K562 (cell line): ENCODE data around the gene TTC31. TPM values are rescaled to one million over a fixed set of nuclear protein-coding genes. Genes with fewer than 3 reads are reported as not detected.

Source experiments
- ATAC-seq: fragments of 200-7000 bp; cut with Tn5 transposase; 3 replicates; pipeline ENCODE4 v1.9.1; 2020; ENCODE audit warnings: moderate library complexity
- BruUV-seq: library from RNA; stranded (reverse); fragments of 400-500 nt; replicated peaks from 2 replicates; lab custom pipeline; 2021; lab: Mats Ljungman, UMichigan
- CTCF ChIA-PET: fragments of 300-600 bp; formaldehyde crosslinking; extraction: SDS; loops from one replicate; lab custom pipeline; 2021; ENCODE audit warnings: low intra/inter-chr PET ratio; lab: Yijun Ruan, JAX
- POLR2A ChIA-PET: fragments of 300-600, 350-650 bp; sonication (Branson Sonifier 250); formaldehyde crosslinking; extraction: SDS; loops from one replicate; lab custom pipeline; 2021; ENCODE audit warnings: antibody characterized with exemption, inconsistent platforms; lab: Yijun Ruan, JAX
- DNase-seq, 4 experiments: peaks; one replicate each; pipeline versions ENCODE4 v3.0.0 to v3.0.0-alpha.2; 2011 to 2018; ENCODE audit warnings: low spot score in 3 of 4, mixed read lengths in 3 of 4; ENCODE audit errors: extremely low read depth in 1 of 4
- FAIRE-seq: peaks from 2 replicates; lab custom pipeline; 2011; peaks lifted over from hg19 to GRCh38; lab: Jason Lieb, UNC
- H2AFZ ChIP-seq: 2 replicates; pipeline ENCODE4 v1.6.0; 2011; ENCODE audit warnings: low read depth, low read length, control low read depth, inconsistent platforms
- H3K27ac ChIP-seq: fragments of 200-600 bp; 3 replicates; pipeline ENCODE4 v1.8.0; 2011; ENCODE audit warnings: low read depth, mild to moderate bottlenecking, control low read depth, inconsistent platforms, low read length, moderate library complexity, mixed read lengths; ENCODE audit errors: extremely low read depth
- H3K27me3 ChIP-seq, 2 experiments: fragments of 300-600 bp in 1 of 2; 2 replicates in 1 of 2; 3 replicates in 1 of 2; pipeline versions ENCODE4 v1.6.0 to v1.8.0; 2011; ENCODE audit warnings: inconsistent platforms in 2 of 2, low read length in 2 of 2, mild to moderate bottlenecking in 1 of 2, mixed read lengths in 1 of 2, moderate library complexity in 1 of 2; ENCODE audit not compliant: control insufficient read depth in 2 of 2, insufficient read depth in 2 of 2
- H3K36me3 ChIP-seq: fragments of 300-600 bp; 3 replicates; pipeline ENCODE4 v1.8.0; 2011; ENCODE audit warnings: mild to moderate bottlenecking, low read length, inconsistent platforms; ENCODE audit not compliant: control insufficient read depth, insufficient read depth
- H3K4me1 ChIP-seq, 2 experiments: fragments of 200-600 bp in 1 of 2; replicated peaks in 1 of 2; 2 replicates in 1 of 2; 3 replicates in 1 of 2; pipeline versions ENCODE4 v1.5.1 to v1.8.0; 2011; ENCODE audit warnings: inconsistent platforms in 2 of 2, low read length in 2 of 2, mild to moderate bottlenecking in 1 of 2, mixed read lengths in 1 of 2, moderate library complexity in 1 of 2; ENCODE audit not compliant: control insufficient read depth in 2 of 2, insufficient read depth in 2 of 2
- H3K4me2 ChIP-seq: 2 replicates; pipeline ENCODE4 v1.6.1; 2011; ENCODE audit warnings: low read length, control low read depth, inconsistent platforms, mixed read lengths; ENCODE audit not compliant: insufficient read depth
- H3K4me3 ChIP-seq: fragments of 200-600 bp; sonication (generic), shearing (Covaris generic); 2 replicates; pipeline ENCODE4 v1.5.1; 2016; ENCODE audit warnings: control low read depth, inconsistent platforms
- H3K79me2 ChIP-seq: fragments of 200-600 bp; 3 replicates; pipeline ENCODE4 v1.8.0; 2011; ENCODE audit warnings: low read length, inconsistent platforms; ENCODE audit not compliant: control insufficient read depth, insufficient read depth
- H3K9ac ChIP-seq, 2 experiments: 2 replicates each; pipeline versions ENCODE4 v1.6.0 to v1.6.1; 2011; ENCODE audit warnings: low read depth in 2 of 2, low read length in 2 of 2, control low read depth in 1 of 2, inconsistent platforms in 1 of 2, mild to moderate bottlenecking in 1 of 2, mixed read lengths in 1 of 2; ENCODE audit not compliant: insufficient read depth in 1 of 2
- H3K9me1 ChIP-seq: one replicate; pipeline ENCODE4 v1.6.0; 2011; ENCODE audit warnings: inconsistent platforms, mild to moderate bottlenecking, low read length, moderate library complexity; ENCODE audit not compliant: control insufficient read depth, insufficient read depth
- H3K9me3 ChIP-seq: replicated peaks from 2 replicates; pipeline ENCODE4 v1.5.1; 2011; ENCODE audit warnings: low read depth, low read length, inconsistent platforms; ENCODE audit not compliant: control insufficient read depth, insufficient read depth
- H4K20me1 ChIP-seq: replicated peaks from 2 replicates; pipeline ENCODE4 v1.6.1; 2011; ENCODE audit warnings: low read length, inconsistent platforms, mixed read lengths; ENCODE audit not compliant: control insufficient read depth, insufficient read depth
- CEBPB ChIP-seq: fragments of 450-650 bp; IDR thresholded peaks from 2 replicates; pipeline ENCODE4 v1.6.1; 2016; ENCODE audit warnings: missing genetic modification characterization, missing compliant biosample characterization
- CEBPG ChIP-seq, 3 experiments: fragments of 200-800 bp in 1 of 3; sonication (Bioruptor generic) in 1 of 3; sonication (generic) in 1 of 3; formaldehyde crosslinking in 1 of 3; IDR thresholded peaks in 2 of 3; conservative IDR thresholded peaks in 1 of 3; 2 replicates each; pipeline versions ENCODE4 v1.6.1 to v1.8.0; 2016 to 2022; ENCODE audit warnings: missing compliant biosample characterization in 2 of 3, missing genetic modification characterization in 2 of 3, mild to moderate bottlenecking in 1 of 3, missing genetic modification reagents in 1 of 3
- DPF2 ChIP-seq: fragments of 450-650 bp; IDR thresholded peaks from 2 replicates; pipeline ENCODE4 v1.6.1; 2016
- FOXJ3 ChIP-seq: sonication (generic); formaldehyde crosslinking; IDR thresholded peaks from 2 replicates; pipeline ENCODE4 v1.4.0; 2020; ENCODE audit warnings: mild to moderate bottlenecking, missing genetic modification reagents
- HBP1 ChIP-seq: fragments of 450-650 bp; formaldehyde crosslinking; IDR thresholded peaks from 2 replicates; pipeline ENCODE4 v1.4.0; 2022; ENCODE audit warnings: missing genetic modification characterization
- NBN ChIP-seq: fragments of 450-650 bp; IDR thresholded peaks from 2 replicates; pipeline ENCODE4 v1.6.1; 2016; ENCODE audit warnings: low read depth, mild to moderate bottlenecking
- NEUROD1 ChIP-seq: fragments of 150-350 bp; IDR thresholded peaks from 2 replicates; pipeline ENCODE4 v1.6.1; 2014; ENCODE audit warnings: borderline replicate concordance, low read length, low read depth; ENCODE audit not compliant: partially characterized antibody
- POLR2H ChIP-seq: IDR thresholded peaks from 2 replicates; pipeline ENCODE4 v1.6.1; 2016; ENCODE audit warnings: missing genetic modification characterization, low read depth, mild to moderate bottlenecking, control low read depth, missing compliant biosample characterization, moderate library complexity
- POU5F1 ChIP-seq: fragments of 150-350 bp; IDR thresholded peaks from 2 replicates; pipeline ENCODE4 v1.6.1; 2014; ENCODE audit warnings: borderline replicate concordance, low read length, low read depth, mild to moderate bottlenecking; ENCODE audit not compliant: partially characterized antibody
- ZC3H4 ChIP-seq: sonication (generic); formaldehyde crosslinking; IDR thresholded peaks from 2 replicates; pipeline ENCODE4 v1.9.0; 2021; ENCODE audit warnings: missing genetic modification reagents, borderline replicate concordance
- WGBS: fragments of 100-300 bp; shearing (Covaris generic); methylation state at CpG from one replicate; pipeline ENCODE4 v1.1.6; 2016; ENCODE audit warnings: low coverage, mixed read lengths; ENCODE audit not compliant: insufficient coverage; ENCODE audit errors: missing lambda C conversion rate; 5-methylcytosine and 5-hydroxymethylcytosine counted together
- in situ Hi-C: fragments of 300-500 bp; cut with MboI; formaldehyde crosslinking; loops from 4 replicates; pipeline ENCODE4 v1.15.0; 2018; ENCODE audit warnings: inconsistent platforms, mixed read lengths
- intact Hi-C: fragments of 100-400 bp; cut with micrococcal nuclease; formaldehyde crosslinking; loops from 2 replicates; pipeline ENCODE4 v1.14.2; 2022
- polyA plus RNA-seq, 8 experiments: library from polyadenylated mRNA; depleted of rRNA in 4 of 8; stranded (reverse) in 5 of 8; unstranded in 3 of 8; fragments of >200 nt; fragmentation: Nextera tagmentation in 2 of 8; fragmentation: Illumina TruSeq in 1 of 8; extraction: Ambion mirVana in 2 of 8; extraction: Trizol in 1 of 8; gene quantifications; 2 replicates each; pipeline versions ENCODE4 v1.2.1 to v1.2.3, GENCODE V29; 2011 to 2014; ENCODE audit warnings: inconsistent platforms in 1 of 8, missing spikeins in 1 of 8
- total RNA-seq, 7 experiments: library from RNA; depleted of rRNA in 6 of 7; stranded (reverse); fragments of >200 nt in 6 of 7; fragmentation: Illumina TruSeq in 2 of 7; extraction: Trizol in 2 of 7; gene quantifications; 2 replicates each; pipeline versions ENCODE4 v1.2.1 to v1.2.3, GENCODE V29; 2011 to 2021; ENCODE audit warnings: low replicate concordance in 1 of 7
- TF ChIP-seq, protein P1 (sequence below): fragments of 450-650 bp; formaldehyde crosslinking; IDR thresholded peaks from 2 replicates; pipeline ENCODE4 v1.4.0; 2020; ENCODE audit warnings: mild to moderate bottlenecking, moderate library complexity

The TTC31 gene
- total and polyA plus RNA-seq, 9 of the 15 experiments (the other 6 are each of a cell fraction or from before 2014, with no cell fraction given): 4.7 to 30.5 (median 15.9) TPM

DNA sequence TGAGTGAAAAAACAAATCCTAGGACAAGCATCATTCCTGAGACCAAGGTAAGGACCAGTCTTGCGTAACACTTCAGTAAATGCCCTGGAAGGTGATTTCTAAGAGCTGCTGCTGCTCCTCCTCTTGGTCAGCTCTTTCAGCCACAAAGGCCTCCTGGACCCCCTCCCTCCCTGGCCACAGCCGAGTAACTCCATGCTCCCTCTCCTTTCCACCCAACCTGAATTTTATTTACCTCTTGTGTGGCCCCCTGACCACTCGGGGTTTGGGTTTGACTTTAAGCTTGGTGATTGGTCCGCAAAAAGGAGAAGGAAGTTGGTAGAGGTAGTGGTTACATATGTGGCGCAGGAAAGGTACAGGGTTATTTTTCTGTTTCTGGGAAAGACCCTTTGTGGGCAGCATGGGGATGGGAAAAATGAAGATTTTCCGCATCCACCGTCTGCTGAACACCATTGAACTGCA, 56.0 kb downstream of the TTC31 start:
- H3K4me2 ChIP-seq: no peak overlapping the region
- peaks cover 5 to 23% of the 10 kb centered on the region in 2 experiments; a peak in 4 of 5 replicates for H3K4me1 ChIP-seq
- BruUV-seq: no TSS peak
- DNase-seq (no peak), FAIRE-seq (no peak), ATAC-seq (no peak)
- intact Hi-C loops: no loop called here
- ChIA-PET POLR2A (interaction anchor here (1.0 to 4.3 kb wide), 2 partner anchors 9 to 35 kb away, joined by 3 to 25 read pairs; partner anchors contain the start of genes AUP1 and HTRA2), CTCF (no interaction called here)
- no peaks in the 10 kb centered on the region for H3K9me1 ChIP-seq
- H3K27me3 ChIP-seq: no peaks in the 10 kb centered on the region
- no peak for TF ChIP-seq DPF2
- TF ChIP-seq ZC3H4 (CRISPR knock-in tag): no peak
- TF ChIP-seq CEBPG (CRISPR knock-in tag; IDR thresholded peaks at IDR 0.05): no peak
- peak; percentile 12 to 37; a peak in 1 of 4 replicates for TF ChIP-seq CEBPG (tag; conservative IDR thresholded peaks at IDR 0.05 in 1 of 2, IDR thresholded peaks at IDR 0.05 in 1 of 2)
- TF ChIP-seq CEBPB: peak; percentile 88
- in situ Hi-C loops: no loop called here
- H2AFZ ChIP-seq: no peak overlapping the region
- no peaks in the 10 kb centered on the region for H4K20me1 ChIP-seq
- WGBS: 29% methylated on average over 6 of the region's 7 CpGs
- no peak overlapping the region for H3K4me3 ChIP-seq
- no peak overlapping the region for H3K27ac ChIP-seq
- no peaks in the 10 kb centered on the region for H3K9me3 ChIP-seq
- H3K79me2 ChIP-seq: no peaks in the 10 kb centered on the region
- H3K36me3 ChIP-seq: no peaks in the 10 kb centered on the region
- H3K9ac ChIP-seq: peak overlapping the region in 1 of 2 experiments; percentile 12; a peak in 1 of 4 replicates

DNA sequence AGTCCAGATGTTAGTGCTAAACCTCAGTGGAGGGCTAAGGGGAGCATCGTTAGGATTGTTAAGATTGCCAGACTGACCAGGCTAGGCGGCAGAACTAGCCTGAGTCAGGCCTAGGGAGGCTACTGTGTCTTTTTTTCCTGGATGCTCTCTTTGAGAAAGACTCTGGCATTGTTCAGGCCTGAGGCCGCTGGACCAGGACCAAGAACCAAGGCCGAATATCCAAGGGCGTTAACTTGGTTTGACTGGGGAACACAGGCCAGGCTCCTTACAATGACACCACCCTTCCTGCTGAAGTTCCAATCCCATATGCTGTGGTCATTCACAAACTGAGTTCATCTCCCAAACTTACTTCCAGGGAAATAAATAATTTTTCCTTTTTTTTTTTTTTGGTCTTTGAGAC, 57.4 kb downstream of the TTC31 start:
- 40% methylated on average over 5 of the region's 5 CpGs for whole genome bisulfite sequencing
- no peak overlapping the region for H3K4me2 ChIP-seq
- CTCF ChIA-PET: no interaction called here
- TF ChIP-seq POLR2H (tag): no peak
- no peak for TF ChIP-seq HBP1 (CRISPR knock-in tag)
- TF ChIP-seq, protein P1, sequence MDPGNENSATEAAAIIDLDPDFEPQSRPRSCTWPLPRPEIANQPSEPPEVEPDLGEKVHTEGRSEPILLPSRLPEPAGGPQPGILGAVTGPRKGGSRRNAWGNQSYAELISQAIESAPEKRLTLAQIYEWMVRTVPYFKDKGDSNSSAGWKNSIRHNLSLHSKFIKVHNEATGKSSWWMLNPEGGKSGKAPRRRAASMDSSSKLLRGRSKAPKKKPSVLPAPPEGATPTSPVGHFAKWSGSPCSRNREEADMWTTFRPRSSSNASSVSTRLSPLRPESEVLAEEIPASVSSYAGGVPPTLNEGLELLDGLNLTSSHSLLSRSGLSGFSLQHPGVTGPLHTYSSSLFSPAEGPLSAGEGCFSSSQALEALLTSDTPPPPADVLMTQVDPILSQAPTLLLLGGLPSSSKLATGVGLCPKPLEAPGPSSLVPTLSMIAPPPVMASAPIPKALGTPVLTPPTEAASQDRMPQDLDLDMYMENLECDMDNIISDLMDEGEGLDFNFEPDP (CRISPR knock-in tag): no peak
- TF ChIP-seq NBN: no peak
- no peak for TF ChIP-seq POU5F1
- TF ChIP-seq FOXJ3: no peak
- no peak for TF ChIP-seq NEUROD1

More for the DNA sequence above, 57.4 kb downstream of the TTC31 start:
- Histone ChIP-seq H3K9me1 (no peaks in the 10 kb centered on the region), H2AFZ (no peak overlapping the region), H3K27me3 (no peaks in the 10 kb centered on the region), H3K4me1 (peaks cover 5 to 21% of the 10 kb centered on the region in 2 experiments; a peak in 4 of 5 replicates), H3K9me3 (no peaks in the 10 kb centered on the region), H3K9ac (peak overlapping the region in 1 of 2 experiments; percentile 14; a peak in 1 of 4 replicates), H3K36me3 (no peaks in the 10 kb centered on the region), H3K27ac (no peak overlapping the region), H4K20me1 (no peaks in the 10 kb centered on the region), H3K79me2 (no peaks in the 10 kb centered on the region), H3K4me3 (no peak overlapping the region)
- FAIRE-seq: no peak
- no peak for DNase-seq
- no peak for ATAC-seq
- no TSS peak for BruUV-seq
- POLR2A ChIA-PET: interaction anchor here (4.3 kb wide), 1 partner anchor 10 kb away, joined by 25 read pairs; the partner anchor contains the start of genes AUP1 and HTRA2
- intact Hi-C loops: no loop called here
- in situ Hi-C loops: no loop called here
